ENCODE data around the gene HIF1AN.

- no peak for TF ChIP-seq POLR2AphosphoS5 (IDR thresholded peaks at IDR 0.05; ENCODE audit: borderline replicate concordance, low read depth, low read length)
- no peak for TF ChIP-seq EZH2 (IDR thresholded peaks at IDR 0.05)
Observed at GRCh38 chr10:100531761-100532160, 4.0 kb upstream of the HIF1AN start.
